ENCODE data around the gene MFNG. TPM values are rescaled to one million over a fixed set of nuclear protein-coding genes. Genes with fewer than 3 reads are reported as not detected.

The MFNG gene
- total and polyA plus RNA-seq, 2 experiments from 2014 or later = 3.3 TPM

DNA sequence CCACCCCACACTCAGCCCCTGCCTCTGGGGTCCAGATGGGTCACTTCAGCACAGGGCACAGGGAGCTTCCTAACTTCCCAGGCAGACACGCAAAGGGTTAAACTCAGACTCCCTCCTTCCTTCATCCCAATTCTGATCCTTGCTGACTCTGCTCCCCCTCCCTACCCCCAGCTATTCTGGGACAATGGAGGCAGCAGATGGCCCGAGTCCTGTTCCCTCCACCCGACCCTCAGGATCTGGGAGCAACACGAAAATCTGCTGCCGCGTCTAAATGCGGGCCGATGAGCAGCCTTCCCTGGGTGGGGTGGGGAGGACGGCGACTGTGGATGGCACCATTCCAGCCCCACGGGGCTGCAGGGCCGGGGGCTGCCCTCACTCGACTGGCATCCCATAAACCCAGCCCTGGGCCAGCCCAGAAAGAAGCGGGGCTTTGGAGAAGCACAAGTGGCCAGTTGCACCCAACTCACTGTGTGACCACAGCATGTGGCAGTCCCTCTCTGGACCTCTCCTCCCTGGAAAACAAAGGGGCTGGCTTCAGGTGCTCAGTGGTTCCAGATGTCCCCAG, 18.7 kb downstream of the MFNG start:
- no peak for DNase-seq (ENCODE audit: low spot score)
- H2AFZ ChIP-seq = no peak overlapping the region
- no peak overlapping the region for H3K4me3 ChIP-seq
- H3K27ac ChIP-seq = no peak overlapping the region
- no peaks in the 10 kb centered on the region for H4K20me1 ChIP-seq (ENCODE audit: insufficient read depth, poor library complexity, severe bottlenecking)
- H3K36me3 ChIP-seq (replicated peaks; ENCODE audit: insufficient read depth, low read depth) = no peaks in the 10 kb centered on the region
- no peaks in the 10 kb centered on the region for H3K4me1 ChIP-seq (ENCODE audit: insufficient read depth)
- no peak overlapping the region for H3K4me2 ChIP-seq
- 80% methylated on average over 13 of the region's 14 CpGs for WGBS (ENCODE audit: low lambda C conversion rate, missing lambda C conversion rate)
- no peaks in the 10 kb centered on the region for H3K27me3 ChIP-seq
- no peaks in the 10 kb centered on the region for H3K9me3 ChIP-seq (ENCODE audit: low read depth)
- TF ChIP-seq EZH2 (IDR thresholded peaks at IDR 0.05; ENCODE audit: borderline replicate concordance) (no peak), EZH2phosphoT487 (IDR thresholded peaks at IDR 0.05; ENCODE audit: low read depth, severe bottlenecking, unreplicated experiment) (no peak)
- TF ChIP-seq, protein P1, sequence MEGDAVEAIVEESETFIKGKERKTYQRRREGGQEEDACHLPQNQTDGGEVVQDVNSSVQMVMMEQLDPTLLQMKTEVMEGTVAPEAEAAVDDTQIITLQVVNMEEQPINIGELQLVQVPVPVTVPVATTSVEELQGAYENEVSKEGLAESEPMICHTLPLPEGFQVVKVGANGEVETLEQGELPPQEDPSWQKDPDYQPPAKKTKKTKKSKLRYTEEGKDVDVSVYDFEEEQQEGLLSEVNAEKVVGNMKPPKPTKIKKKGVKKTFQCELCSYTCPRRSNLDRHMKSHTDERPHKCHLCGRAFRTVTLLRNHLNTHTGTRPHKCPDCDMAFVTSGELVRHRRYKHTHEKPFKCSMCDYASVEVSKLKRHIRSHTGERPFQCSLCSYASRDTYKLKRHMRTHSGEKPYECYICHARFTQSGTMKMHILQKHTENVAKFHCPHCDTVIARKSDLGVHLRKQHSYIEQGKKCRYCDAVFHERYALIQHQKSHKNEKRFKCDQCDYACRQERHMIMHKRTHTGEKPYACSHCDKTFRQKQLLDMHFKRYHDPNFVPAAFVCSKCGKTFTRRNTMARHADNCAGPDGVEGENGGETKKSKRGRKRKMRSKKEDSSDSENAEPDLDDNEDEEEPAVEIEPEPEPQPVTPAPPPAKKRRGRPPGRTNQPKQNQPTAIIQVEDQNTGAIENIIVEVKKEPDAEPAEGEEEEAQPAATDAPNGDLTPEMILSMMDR (IDR thresholded peaks at IDR 0.05; ENCODE audit: poor library complexity) = no peak
- H3K79me2 ChIP-seq = no peaks in the 10 kb centered on the region
- H3K9me2 ChIP-seq (replicated peaks; ENCODE audit: insufficient read depth) = no peaks in the 10 kb centered on the region

DNA sequence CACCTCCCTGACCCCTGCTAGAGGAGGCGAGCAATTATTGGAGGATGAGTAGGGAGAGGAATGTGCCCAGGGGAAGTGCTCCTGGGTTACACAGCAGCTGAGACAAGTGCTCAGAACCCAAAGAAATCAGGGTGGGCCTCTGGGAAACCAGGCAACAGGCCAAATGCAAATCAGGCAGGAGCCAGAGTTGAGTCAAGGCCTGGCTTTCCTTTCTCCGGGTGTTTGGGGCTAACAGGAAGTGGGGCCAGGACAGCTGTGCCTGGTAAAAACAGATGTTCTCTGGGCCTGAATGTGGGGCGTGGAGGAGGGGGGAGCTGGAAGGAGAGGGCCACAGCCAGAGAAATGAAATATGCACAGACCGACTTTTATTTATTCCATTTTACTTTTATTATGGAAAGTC, 22.0 kb downstream of the MFNG start:
- Histone ChIP-seq H3K27ac (no peak overlapping the region), H4K20me1 (ENCODE audit: insufficient read depth, poor library complexity, severe bottlenecking) (no peaks in the 10 kb centered on the region)
- no peak for DNase-seq (ENCODE audit: low spot score)

DNA sequence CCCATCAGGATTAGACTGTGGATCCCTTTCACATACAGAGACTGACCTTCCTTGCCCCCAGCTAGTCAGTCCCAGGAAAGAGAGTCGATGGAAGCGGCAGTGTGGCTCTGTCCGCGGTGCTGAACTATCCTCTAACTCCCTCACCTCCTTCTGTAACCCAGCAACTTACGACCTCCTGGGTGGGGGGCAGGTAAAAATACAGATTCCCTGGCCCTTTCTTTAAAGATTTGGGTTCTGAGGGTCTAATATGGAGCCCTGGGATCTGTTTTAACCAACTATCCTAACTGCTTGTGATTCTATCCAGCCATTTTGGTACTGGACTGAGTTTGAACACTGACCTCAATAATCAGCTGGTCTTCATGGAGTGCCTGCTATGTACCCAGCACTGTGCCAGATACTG, 23.2 kb downstream of the MFNG start:
- no peaks in the 10 kb centered on the region for H4K20me1 ChIP-seq (ENCODE audit: insufficient read depth, poor library complexity, severe bottlenecking)
- H3K4me2 ChIP-seq = no peak overlapping the region
- no peak overlapping the region for H3K27ac ChIP-seq
- no peak overlapping the region for H2AFZ ChIP-seq
- no peaks in the 10 kb centered on the region for H3K9me2 ChIP-seq (replicated peaks; ENCODE audit: insufficient read depth)
- no peaks in the 10 kb centered on the region for H3K4me1 ChIP-seq (ENCODE audit: insufficient read depth)
- no peaks in the 10 kb centered on the region for H3K36me3 ChIP-seq (replicated peaks; ENCODE audit: insufficient read depth, low read depth)
- no peak overlapping the region for H3K4me3 ChIP-seq
- WGBS (ENCODE audit: low lambda C conversion rate, missing lambda C conversion rate) = 5% methylated on average over 5 of the region's 5 CpGs
- peak; percentile 82 for DNase-seq (ENCODE audit: low spot score)
- no peaks in the 10 kb centered on the region for H3K9me3 ChIP-seq (ENCODE audit: low read depth)
- TF ChIP-seq EZH2 (IDR thresholded peaks at IDR 0.05; ENCODE audit: borderline replicate concordance) (no peak), EZH2phosphoT487 (IDR thresholded peaks at IDR 0.05; ENCODE audit: low read depth, severe bottlenecking, unreplicated experiment) (no peak)
- TF ChIP-seq, protein P1 (IDR thresholded peaks at IDR 0.05; ENCODE audit: poor library complexity) = no peak
- H3K27me3 ChIP-seq = no peaks in the 10 kb centered on the region
- no peaks in the 10 kb centered on the region for H3K79me2 ChIP-seq

More for the DNA sequence above, 22.0 kb downstream of the MFNG start:
- 65% methylated on average over 4 of the region's 4 CpGs for WGBS (ENCODE audit: low lambda C conversion rate, missing lambda C conversion rate)
- Histone ChIP-seq H3K79me2 (no peaks in the 10 kb centered on the region), H3K4me2 (no peak overlapping the region), H3K9me2 (replicated peaks; ENCODE audit: insufficient read depth) (no peaks in the 10 kb centered on the region), H3K4me1 (ENCODE audit: insufficient read depth) (no peaks in the 10 kb centered on the region), H3K36me3 (replicated peaks; ENCODE audit: insufficient read depth, low read depth) (no peaks in the 10 kb centered on the region), H2AFZ (no peak overlapping the region), H3K27me3 (no peaks in the 10 kb centered on the region), H3K9me3 (ENCODE audit: low read depth) (no peaks in the 10 kb centered on the region), H3K4me3 (no peak overlapping the region)
- TF ChIP-seq, protein P1 (IDR thresholded peaks at IDR 0.05; ENCODE audit: poor library complexity) = no peak
- TF ChIP-seq EZH2 (IDR thresholded peaks at IDR 0.05; ENCODE audit: borderline replicate concordance) (no peak), EZH2phosphoT487 (IDR thresholded peaks at IDR 0.05; ENCODE audit: low read depth, severe bottlenecking, unreplicated experiment) (no peak)

Measured in hepatocyte (in vitro differentiated cells).